HL-60 (cell line): ENCODE data around the gene PRKCE.

Experiments used
- DNase-seq, 2 experiments: peaks; one replicate each; pipeline ENCODE4 v3.0.0-alpha.2; 2010 to 2020; ENCODE audit warnings: low read depth in 1 of 2, low spot score in 1 of 2
- H3K27ac ChIP-seq: fragments of 250-450 bp; sonication (Bioruptor Pico); replicated peaks from 2 replicates; pipeline ENCODE4 v1.5.1; 2020; ENCODE audit warnings: mild to moderate bottlenecking, moderate library complexity
- H3K27me3 ChIP-seq: fragments of 250-450 bp; sonication (Bioruptor Pico); 2 replicates; pipeline ENCODE4 v1.5.1; 2021; ENCODE audit warnings: mild to moderate bottlenecking, moderate library complexity; ENCODE audit not compliant: insufficient read depth, poor library complexity, severe bottlenecking
- H3K4me3 ChIP-seq: replicated peaks from 2 replicates; pipeline ENCODE4 v1.5.1; 2011; ENCODE audit warnings: mild to moderate bottlenecking, control low read depth, low read length; ENCODE audit not compliant: insufficient read depth
- GABPA ChIP-seq: IDR thresholded peaks from 2 replicates; pipeline ENCODE4 v1.6.1; 2012; ENCODE audit warnings: low read depth
- POLR2AphosphoS5 ChIP-seq: IDR thresholded peaks from 2 replicates; pipeline ENCODE4 v1.6.1; 2012; ENCODE audit warnings: low read depth
- SPI1 ChIP-seq: IDR thresholded peaks from 2 replicates; pipeline ENCODE4 v1.6.1; 2012; ENCODE audit warnings: low read depth, mild to moderate bottlenecking, borderline replicate concordance
- TF ChIP-seq, protein P1 (sequence below): IDR thresholded peaks from one replicate; pipeline ENCODE4 v1.5.1; 2011; ENCODE audit warnings: low read length, control low read depth, inconsistent platforms; ENCODE audit not compliant: insufficient read depth
- TF ChIP-seq, protein P2 (sequence below): IDR thresholded peaks from 2 replicates; pipeline ENCODE4 v1.6.1; 2012; ENCODE audit warnings: low read depth; ENCODE audit not compliant: insufficient replicate concordance

The PRKCE gene

DNA sequence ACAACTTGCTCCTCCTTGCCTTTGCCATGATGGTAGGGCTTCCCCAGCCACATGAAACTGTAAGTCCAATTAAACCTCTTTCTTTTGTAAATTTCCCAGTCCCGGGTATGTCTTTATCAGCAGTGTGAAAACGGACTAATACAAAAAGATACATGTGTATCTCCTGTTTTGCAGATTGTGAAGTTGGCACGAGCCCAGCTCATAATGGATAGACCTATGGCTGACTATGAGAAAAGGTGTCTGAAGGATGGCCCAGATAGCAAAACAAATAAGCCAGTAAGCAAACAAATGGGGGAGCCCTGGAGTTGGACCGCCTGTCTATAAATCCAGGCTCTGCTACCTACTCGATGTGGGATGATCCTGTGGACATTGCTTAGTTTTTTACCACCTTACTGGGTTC is 15.5 kb upstream of the PRKCE start:
- no peak for DNase-seq
- TF ChIP-seq SPI1 (no peak), POLR2AphosphoS5 (no peak), GABPA (no peak)
- TF ChIP-seq, protein P1, sequence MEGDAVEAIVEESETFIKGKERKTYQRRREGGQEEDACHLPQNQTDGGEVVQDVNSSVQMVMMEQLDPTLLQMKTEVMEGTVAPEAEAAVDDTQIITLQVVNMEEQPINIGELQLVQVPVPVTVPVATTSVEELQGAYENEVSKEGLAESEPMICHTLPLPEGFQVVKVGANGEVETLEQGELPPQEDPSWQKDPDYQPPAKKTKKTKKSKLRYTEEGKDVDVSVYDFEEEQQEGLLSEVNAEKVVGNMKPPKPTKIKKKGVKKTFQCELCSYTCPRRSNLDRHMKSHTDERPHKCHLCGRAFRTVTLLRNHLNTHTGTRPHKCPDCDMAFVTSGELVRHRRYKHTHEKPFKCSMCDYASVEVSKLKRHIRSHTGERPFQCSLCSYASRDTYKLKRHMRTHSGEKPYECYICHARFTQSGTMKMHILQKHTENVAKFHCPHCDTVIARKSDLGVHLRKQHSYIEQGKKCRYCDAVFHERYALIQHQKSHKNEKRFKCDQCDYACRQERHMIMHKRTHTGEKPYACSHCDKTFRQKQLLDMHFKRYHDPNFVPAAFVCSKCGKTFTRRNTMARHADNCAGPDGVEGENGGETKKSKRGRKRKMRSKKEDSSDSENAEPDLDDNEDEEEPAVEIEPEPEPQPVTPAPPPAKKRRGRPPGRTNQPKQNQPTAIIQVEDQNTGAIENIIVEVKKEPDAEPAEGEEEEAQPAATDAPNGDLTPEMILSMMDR: no peak
- TF ChIP-seq, protein P2, sequence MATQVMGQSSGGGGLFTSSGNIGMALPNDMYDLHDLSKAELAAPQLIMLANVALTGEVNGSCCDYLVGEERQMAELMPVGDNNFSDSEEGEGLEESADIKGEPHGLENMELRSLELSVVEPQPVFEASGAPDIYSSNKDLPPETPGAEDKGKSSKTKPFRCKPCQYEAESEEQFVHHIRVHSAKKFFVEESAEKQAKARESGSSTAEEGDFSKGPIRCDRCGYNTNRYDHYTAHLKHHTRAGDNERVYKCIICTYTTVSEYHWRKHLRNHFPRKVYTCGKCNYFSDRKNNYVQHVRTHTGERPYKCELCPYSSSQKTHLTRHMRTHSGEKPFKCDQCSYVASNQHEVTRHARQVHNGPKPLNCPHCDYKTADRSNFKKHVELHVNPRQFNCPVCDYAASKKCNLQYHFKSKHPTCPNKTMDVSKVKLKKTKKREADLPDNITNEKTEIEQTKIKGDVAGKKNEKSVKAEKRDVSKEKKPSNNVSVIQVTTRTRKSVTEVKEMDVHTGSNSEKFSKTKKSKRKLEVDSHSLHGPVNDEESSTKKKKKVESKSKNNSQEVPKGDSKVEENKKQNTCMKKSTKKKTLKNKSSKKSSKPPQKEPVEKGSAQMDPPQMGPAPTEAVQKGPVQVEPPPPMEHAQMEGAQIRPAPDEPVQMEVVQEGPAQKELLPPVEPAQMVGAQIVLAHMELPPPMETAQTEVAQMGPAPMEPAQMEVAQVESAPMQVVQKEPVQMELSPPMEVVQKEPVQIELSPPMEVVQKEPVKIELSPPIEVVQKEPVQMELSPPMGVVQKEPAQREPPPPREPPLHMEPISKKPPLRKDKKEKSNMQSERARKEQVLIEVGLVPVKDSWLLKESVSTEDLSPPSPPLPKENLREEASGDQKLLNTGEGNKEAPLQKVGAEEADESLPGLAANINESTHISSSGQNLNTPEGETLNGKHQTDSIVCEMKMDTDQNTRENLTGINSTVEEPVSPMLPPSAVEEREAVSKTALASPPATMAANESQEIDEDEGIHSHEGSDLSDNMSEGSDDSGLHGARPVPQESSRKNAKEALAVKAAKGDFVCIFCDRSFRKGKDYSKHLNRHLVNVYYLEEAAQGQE: no peak
- Histone ChIP-seq H3K27ac (no peak overlapping the region), H3K27me3 (no peaks in the 10 kb centered on the region), H3K4me3 (no peak overlapping the region)

DNA sequence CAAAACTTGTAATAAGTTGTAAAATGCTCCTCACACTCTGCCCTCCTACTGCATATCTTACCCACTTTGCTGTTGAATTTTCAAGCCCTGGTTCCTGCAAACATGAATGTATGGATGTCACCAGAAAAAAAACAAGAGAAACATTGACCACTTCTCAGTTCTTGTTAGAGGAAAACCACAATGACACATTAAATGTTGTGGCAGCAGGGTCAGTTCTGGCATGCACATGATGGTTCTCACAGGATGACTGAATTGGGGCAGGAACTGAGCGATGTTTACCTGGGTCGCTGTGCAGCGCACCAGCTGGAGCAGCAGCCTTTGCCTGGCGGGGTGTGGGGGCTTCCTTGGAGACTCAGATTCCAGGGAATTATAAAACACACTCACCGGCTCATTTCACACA is 14.0 kb upstream of the PRKCE start:
- no peak overlapping the region for H3K27ac ChIP-seq
- DNase-seq: peak in 1 of 2 experiments; percentile 60
- no peak overlapping the region for H3K4me3 ChIP-seq
- TF ChIP-seq, protein P1: no peak
- TF ChIP-seq POLR2AphosphoS5 (no peak), SPI1 (peak; percentile 26; the same call in 1 of the 2 replicates)
- H3K27me3 ChIP-seq: peaks cover 3% of the 10 kb centered on the region

GRCh38 chr2:45640576-45640975 is 10.9 kb upstream of the PRKCE start:
- DNase-seq: no peak
- peaks cover 4% of the 10 kb centered on the region for H3K27me3 ChIP-seq
- no peak overlapping the region for H3K27ac ChIP-seq
- TF ChIP-seq POLR2AphosphoS5 (no peak), SPI1 (no peak)
- TF ChIP-seq, protein P1: no peak
- TF ChIP-seq, protein P2: no peak
- H3K4me3 ChIP-seq: no peak overlapping the region

DNA sequence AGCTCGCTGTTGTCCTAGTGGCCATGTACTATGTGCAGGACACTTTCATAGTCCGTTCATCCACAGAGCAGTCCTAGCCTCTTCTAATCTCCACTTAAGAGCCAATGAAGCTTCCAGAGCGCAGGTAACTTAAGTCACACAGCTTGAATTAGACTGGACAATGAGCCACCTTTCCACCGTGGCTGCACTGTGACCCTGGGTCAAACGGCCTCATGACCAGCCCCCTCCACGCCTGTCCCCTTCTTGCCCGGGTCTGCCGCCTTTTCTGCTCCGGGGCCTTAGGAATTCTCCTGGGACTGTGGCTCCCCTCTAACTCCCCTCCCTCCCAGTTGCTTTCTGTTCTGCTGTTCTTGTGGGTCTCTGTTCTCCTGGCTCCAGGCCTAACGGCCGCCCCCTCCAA is 8.4 kb upstream of the PRKCE start:
- peaks cover 4% of the 10 kb centered on the region for H3K27me3 ChIP-seq
- H3K27ac ChIP-seq: no peak overlapping the region
- DNase-seq: no peak
- TF ChIP-seq, protein P1: no peak
- TF ChIP-seq SPI1 (no peak), POLR2AphosphoS5 (no peak), GABPA (no peak)
- TF ChIP-seq, protein P2: no peak
- peak overlapping the region; percentile 38 for H3K4me3 ChIP-seq
